ENCODE results near the gene RNF141.

- TF ChIP-seq EZH2phosphoT487 (IDR thresholded peaks at IDR 0.05; ENCODE audit: insufficient read depth, low read depth) (no peak), EZH2 (IDR thresholded peaks at IDR 0.05; ENCODE audit: insufficient read depth, poor library complexity, severe bottlenecking) (no peak)
Observed at GRCh38 chr11:10498022-10498400, 43.0 kb downstream of the RNF141 start.

Measured in GM23248 (cell line).